IPS-20b (cell line): ENCODE results near the gene TSGA10IP.

Experiments
- H3K27ac ChIP-seq: one replicate; pipeline ENCODE4 v1.5.1; 2013; ENCODE audit warnings: low read length
- H3K27me3 ChIP-seq: 2 replicates; pipeline ENCODE4 v1.6.1; 2013; ENCODE audit warnings: mild to moderate bottlenecking, low read length, inconsistent platforms; ENCODE audit not compliant: insufficient read depth
- H3K36me3 ChIP-seq: 2 replicates; pipeline ENCODE4 v1.6.1; 2013; ENCODE audit warnings: low read depth, mild to moderate bottlenecking, inconsistent platforms, low read length, moderate library complexity; ENCODE audit not compliant: insufficient read depth
- H3K4me1 ChIP-seq: 2 replicates; pipeline ENCODE4 v1.6.1; 2013; ENCODE audit warnings: mild to moderate bottlenecking, control low read depth, inconsistent platforms, low read length, moderate library complexity; ENCODE audit not compliant: insufficient read depth
- H3K4me3 ChIP-seq: 2 replicates; pipeline ENCODE4 v1.5.1; 2013; ENCODE audit warnings: mild to moderate bottlenecking, low read length, inconsistent platforms
- H3K9ac ChIP-seq: 2 replicates; pipeline ENCODE4 v1.6.1; 2013; ENCODE audit warnings: low read depth, mild to moderate bottlenecking, inconsistent platforms, low read length, moderate library complexity
- H3K9me3 ChIP-seq: 2 replicates; pipeline ENCODE4 v1.6.1; 2013; ENCODE audit warnings: mild to moderate bottlenecking, low read depth, low read length, inconsistent platforms; ENCODE audit not compliant: insufficient read depth

The TSGA10IP gene

DNA sequence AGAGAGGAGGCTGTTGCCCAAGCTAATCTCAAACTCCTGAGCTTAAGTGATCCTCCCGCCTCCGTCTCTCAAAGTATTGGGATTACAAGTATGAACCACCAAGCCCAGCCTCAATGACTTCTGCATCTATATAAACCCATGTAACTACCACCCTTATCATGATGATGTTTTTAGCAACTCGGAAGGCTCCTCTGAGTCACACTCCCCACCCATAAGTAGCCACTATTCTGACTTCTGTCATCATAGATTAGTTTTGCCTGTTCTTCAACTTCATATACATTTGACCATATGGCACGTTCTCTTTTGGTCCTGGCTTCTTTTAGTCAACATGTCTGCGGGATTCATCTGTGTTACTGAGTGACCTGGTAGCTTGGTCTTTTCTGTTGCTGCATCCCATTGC is 38.7 kb upstream of the TSGA10IP start:
- Histone ChIP-seq H3K4me3 (no peak overlapping the region), H3K36me3 (no peaks in the 10 kb centered on the region), H3K27ac (no peak overlapping the region), H3K9ac (no peak overlapping the region), H3K27me3 (peaks cover 46% of the 10 kb centered on the region), H3K9me3 (no peaks in the 10 kb centered on the region), H3K4me1 (no peaks in the 10 kb centered on the region; the same call in 1 of the 2 replicates)

DNA sequence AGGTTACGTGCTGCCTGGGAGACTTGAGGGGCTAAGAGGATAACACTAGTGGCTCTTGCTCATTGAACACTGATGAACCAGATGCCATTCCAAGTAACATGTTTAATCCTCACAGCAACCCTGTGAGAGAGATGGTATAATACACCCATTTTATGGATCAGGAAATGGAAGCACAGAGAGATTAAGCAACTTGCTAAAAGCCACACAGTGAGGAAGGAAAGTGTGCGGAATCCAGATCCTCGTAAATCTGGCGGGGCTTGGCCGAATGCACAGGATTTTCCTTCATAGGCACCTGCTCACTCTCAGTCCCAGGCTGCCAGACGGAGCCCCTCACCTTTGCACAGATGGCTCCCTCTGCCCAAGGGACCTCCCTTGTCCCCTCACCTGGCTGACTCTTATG is 37.4 kb upstream of the TSGA10IP start:
- peaks cover 38% of the 10 kb centered on the region for H3K27me3 ChIP-seq
- H3K9me3 ChIP-seq, result no peaks in the 10 kb centered on the region
- no peak overlapping the region for H3K4me3 ChIP-seq
- H3K9ac ChIP-seq, result no peak overlapping the region
- peaks cover 3% of the 10 kb centered on the region; the same call in 1 of the 2 replicates for H3K4me1 ChIP-seq
- H3K27ac ChIP-seq, result no peak overlapping the region
- H3K36me3 ChIP-seq, result no peaks in the 10 kb centered on the region

DNA sequence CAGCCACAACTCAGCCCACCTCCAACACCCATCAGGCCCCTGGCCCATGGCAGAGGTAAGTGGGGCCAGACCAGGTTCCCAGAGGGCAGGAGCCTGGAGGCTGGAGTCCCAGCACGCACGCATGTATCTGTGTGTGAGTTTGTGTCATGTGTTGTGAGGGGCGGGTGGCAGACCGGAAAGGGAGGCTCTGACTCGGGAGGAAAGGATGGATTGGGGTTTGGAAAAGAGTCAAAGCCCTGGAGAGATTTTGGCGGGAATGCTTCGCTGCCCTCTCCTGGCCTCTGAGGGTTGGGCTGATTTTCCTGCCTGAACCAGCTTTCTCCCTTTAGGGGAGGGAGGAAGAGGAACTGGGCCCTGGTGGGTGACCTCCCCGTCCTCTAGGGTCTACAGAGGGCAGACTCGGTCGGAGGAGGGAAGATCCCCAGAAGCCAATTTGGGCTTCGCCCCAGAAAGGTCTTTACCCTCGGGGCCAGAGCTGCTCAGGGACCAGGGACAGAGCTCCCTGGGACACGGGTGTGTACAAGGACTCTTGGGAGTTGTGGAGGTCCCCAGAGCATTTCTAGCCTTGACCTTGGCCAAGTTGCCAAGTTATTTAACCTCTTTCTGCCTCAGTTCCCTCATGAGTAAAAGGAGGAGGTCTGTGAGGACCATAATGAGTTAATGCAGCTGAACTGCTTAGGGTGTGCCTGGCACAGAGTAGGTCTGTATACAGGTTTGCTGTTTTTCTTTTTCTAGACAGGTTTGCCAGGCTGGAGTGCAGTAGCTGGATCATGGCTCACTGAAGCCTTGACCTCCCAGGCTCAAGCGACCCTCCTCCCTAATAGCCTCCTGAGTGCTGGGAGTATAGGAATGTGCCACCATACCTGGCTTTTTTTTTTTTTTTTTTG is 33.4 kb upstream of the TSGA10IP start:
- H3K36me3 ChIP-seq, result no peaks in the 10 kb centered on the region
- peaks cover 9% of the 10 kb centered on the region; the same call in 1 of the 2 replicates for H3K4me1 ChIP-seq
- H3K9me3 ChIP-seq, result no peaks in the 10 kb centered on the region
- peak overlapping the region; percentile 38; the same call in 1 of the 2 replicates for H3K9ac ChIP-seq
- H3K4me3 ChIP-seq, result no peak overlapping the region
- no peak overlapping the region for H3K27ac ChIP-seq
- peaks cover 20% of the 10 kb centered on the region for H3K27me3 ChIP-seq

DNA sequence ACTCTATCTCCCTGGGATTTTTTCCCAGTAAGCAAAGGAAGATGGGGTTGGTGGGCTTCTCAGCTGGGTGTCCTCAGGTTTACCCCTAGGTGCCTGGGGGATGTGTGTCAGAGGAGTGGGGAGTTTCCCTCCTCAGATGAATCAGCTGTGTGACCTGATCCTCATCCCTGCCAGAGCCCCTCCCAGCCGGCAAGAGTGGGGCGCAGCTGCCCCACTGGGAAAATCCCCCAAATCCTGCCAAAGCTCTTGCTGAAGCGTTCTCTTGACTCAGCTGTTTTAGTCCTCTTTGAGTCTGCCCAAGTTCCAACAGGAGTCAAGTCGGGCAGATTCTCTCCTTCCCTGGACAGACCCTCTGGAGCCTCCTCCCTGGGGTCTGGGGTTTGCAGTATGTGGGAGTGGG is 32.4 kb upstream of the TSGA10IP start:
- Histone ChIP-seq H3K9ac (no peak overlapping the region), H3K4me1 (peaks cover 9% of the 10 kb centered on the region; the same call in 1 of the 2 replicates), H3K9me3 (no peaks in the 10 kb centered on the region), H3K27me3 (peaks cover 16% of the 10 kb centered on the region; the same call in 1 of the 2 replicates), H3K36me3 (no peaks in the 10 kb centered on the region), H3K4me3 (no peak overlapping the region), H3K27ac (no peak overlapping the region)

DNA sequence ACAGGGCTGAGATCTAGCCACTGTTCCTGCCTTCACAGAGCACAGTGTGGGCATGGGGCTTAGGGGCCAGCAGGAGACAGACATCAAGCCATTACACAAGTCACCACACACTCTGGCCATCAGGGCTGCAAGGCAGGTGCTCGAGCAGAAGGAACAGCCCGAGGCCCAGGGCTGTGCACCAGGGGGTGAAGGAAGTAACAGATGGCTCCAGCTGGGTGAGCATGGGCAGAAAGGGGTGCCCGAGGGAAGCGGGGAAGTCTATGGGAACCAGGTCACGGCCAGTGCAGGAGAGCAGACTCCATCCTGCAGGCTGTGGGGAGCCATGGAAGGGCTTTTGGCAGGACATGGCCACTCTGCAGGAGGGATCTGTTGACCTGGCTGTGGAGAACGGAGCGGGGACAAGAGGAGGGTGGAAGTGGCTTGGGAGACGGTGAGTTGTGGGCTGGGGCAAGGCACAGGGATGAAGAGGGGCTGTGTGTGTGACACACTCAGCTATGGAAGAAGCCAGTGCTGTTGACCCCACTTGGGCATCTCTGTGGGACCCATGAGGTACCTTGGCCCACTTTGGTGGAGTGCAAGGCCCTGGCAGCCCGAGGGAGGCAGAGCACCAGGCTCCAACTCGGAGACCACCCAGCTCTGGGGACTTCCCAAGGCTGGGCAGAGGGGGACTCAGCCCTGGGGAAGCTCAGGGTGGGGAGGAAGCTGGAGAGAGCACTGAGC is 30.0 kb upstream of the TSGA10IP start:
- Histone ChIP-seq H3K9ac (no peak overlapping the region), H3K9me3 (no peaks in the 10 kb centered on the region), H3K27me3 (peaks cover 5% of the 10 kb centered on the region; the same call in 1 of the 2 replicates), H3K27ac (no peak overlapping the region), H3K36me3 (no peaks in the 10 kb centered on the region), H3K4me1 (peaks cover 9% of the 10 kb centered on the region; the same call in 1 of the 2 replicates), H3K4me3 (no peak overlapping the region)

DNA sequence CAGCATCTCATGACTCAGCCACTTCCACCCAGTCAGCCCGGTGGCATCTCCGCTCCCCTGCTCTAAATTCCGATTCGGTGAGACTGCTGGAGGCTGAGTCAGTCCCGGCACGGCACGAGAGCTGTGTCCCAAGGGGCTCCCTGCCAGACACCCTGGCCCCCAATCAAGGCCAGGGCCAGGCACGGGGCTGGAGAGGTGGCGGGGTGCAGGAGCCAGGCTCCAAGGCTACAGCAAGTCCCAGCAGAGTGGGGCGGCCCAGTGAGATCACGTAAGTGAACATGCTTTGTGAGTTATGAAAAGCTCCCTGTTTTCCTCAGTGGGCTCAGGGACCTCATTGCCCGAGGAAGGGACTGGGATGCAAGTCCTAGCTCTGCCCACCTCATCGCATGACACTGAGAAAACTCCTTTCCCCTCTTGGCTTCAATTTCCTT is 29.4 kb upstream of the TSGA10IP start:
- H3K9me3 ChIP-seq, result no peaks in the 10 kb centered on the region
- peaks cover 5% of the 10 kb centered on the region; the same call in 1 of the 2 replicates for H3K27me3 ChIP-seq
- no peak overlapping the region for H3K27ac ChIP-seq
- H3K4me3 ChIP-seq, result no peak overlapping the region
- no peak overlapping the region for H3K9ac ChIP-seq
- peaks cover 9% of the 10 kb centered on the region; the same call in 1 of the 2 replicates for H3K4me1 ChIP-seq
- H3K36me3 ChIP-seq, result no peaks in the 10 kb centered on the region

DNA sequence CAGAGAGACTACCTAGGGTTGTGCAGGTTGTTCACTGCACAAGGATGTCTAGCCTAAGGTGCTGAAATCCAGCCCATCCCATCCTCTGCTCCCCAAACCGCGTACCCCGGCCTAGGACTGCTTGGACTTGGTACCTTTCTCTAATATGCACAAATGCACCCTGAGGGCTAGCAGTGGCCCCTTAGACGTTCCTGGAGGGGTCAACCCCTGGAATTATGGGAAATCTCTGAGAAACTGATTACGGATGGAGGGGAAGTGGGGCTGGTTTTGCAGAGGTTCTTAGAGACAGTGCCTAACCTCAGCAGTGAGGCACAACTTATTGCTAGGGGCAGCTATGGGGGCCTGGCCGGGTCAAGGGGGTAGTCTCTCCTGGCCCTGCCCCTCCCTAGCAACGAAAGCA is 28.9 kb upstream of the TSGA10IP start:
- Histone ChIP-seq H3K9ac (no peak overlapping the region), H3K27me3 (peaks cover 5% of the 10 kb centered on the region; the same call in 1 of the 2 replicates), H3K36me3 (no peaks in the 10 kb centered on the region), H3K27ac (no peak overlapping the region), H3K4me3 (no peak overlapping the region), H3K4me1 (peaks cover 9% of the 10 kb centered on the region; the same call in 1 of the 2 replicates), H3K9me3 (no peaks in the 10 kb centered on the region)

DNA sequence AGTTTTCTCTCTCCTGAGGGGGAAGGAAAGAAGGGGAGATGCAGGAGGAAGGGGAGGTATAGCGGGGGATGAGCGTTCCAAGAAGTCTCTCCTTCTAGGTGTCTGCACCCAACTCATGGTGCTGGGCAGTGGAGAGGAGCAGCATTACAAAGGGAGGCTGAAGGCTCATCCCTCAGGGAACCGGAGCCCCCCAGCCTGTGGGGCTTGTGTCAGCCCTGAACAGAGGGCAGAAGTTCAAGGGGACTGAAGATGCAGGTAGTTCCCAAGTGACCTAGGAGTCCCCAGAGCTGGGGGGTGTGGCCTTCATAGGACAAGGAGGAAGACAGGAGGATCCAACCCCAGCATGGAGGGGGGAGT is 28.2 kb upstream of the TSGA10IP start:
- H3K9ac ChIP-seq, result no peak overlapping the region
- H3K27ac ChIP-seq, result no peak overlapping the region
- peaks cover 3% of the 10 kb centered on the region; the same call in 1 of the 2 replicates for H3K27me3 ChIP-seq
- H3K9me3 ChIP-seq, result no peaks in the 10 kb centered on the region
- H3K36me3 ChIP-seq, result peaks cover 2% of the 10 kb centered on the region; the same call in 1 of the 2 replicates
- H3K4me3 ChIP-seq, result no peak overlapping the region
- peaks cover 7% of the 10 kb centered on the region; the same call in 1 of the 2 replicates for H3K4me1 ChIP-seq

DNA sequence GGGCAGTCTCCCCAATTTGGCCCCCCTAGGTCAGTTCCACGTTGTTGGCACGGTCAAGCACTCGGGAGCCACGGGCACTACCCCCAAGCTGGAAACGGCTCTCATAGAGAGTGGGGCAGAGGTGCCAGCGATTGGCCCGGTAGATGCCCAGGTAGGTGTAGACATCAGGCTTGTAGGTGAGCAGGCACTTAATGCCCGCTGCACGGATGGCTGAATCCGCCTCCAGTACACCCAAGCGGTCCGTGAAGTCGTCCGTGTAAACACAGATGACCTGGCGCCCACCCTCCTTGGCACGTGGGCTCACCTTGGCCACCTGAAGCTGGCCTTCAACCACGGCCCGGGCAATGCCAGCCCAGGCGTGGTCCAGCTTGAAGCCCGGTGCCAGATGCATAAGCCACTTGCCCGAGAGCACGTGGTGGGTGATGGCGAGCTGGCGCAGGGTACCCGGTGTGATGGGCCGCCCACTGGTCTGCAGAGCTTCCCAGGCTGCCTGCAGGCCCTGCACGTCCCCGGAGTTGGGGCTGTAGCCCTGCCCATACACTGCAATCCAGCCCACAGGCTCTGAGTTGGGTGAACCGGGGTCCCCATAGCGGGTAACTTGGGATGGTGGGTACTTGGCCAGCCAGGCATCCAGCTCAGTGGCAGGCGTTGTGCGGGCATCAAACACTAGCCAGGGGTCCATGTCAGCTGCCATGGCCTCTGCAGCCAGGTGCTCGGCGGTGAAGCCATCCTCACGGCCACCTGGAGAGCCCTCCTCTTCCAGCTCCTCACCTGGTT is 27.7 kb upstream of the TSGA10IP start:
- Histone ChIP-seq H3K27ac (no peak overlapping the region), H3K36me3 (peaks cover 8% of the 10 kb centered on the region), H3K9ac (peak overlapping the region; percentile 94; the same call in 1 of the 2 replicates), H3K4me3 (peak overlapping the region; percentile 97), H3K27me3 (no peaks in the 10 kb centered on the region), H3K9me3 (no peaks in the 10 kb centered on the region), H3K4me1 (peaks cover 6% of the 10 kb centered on the region; the same call in 1 of the 2 replicates)

DNA sequence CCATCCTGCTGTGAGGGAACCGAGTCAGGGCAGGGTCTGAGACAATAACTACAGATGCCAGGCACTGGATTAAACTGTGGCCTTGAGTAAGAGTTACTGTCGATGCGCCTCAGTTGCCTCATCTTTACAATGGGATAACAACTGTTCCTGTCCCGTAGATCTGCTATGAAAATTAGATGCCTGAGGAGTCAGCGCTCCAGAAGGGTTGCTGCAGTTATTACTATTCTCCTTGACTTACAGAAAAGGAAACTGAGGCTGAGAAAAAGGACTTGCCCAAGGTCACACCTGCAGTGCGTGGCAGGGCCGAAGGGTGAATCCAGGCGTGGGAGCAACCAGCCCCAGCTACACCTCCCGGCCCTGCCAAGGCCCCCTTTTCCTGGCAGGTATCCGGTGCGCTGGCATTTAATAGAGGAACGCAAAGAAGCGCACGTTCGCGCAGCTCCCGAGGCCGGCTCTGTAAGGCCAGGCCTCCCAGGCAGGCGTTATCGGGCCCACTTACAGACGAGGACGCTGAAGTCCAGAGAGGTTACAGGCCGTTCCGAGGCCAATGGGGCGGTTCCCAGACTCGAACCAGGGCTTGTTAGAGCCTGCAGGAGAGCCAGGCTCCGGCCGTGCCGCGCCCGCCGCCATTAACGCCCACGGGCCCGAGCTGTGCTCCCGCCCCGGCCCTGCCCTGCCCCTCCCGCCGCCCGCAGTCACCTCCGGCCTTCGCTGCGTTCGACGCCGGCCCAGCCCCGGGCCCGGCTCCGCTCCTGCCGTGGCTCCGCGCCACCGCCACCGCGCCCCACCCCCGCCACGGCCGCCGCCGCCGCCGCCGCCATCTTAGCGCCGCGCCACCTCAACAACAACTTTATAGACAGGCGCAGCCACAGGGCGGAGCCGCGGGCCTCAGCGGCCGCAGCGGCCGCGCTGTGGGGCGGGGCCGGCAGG is 26.8 kb upstream of the TSGA10IP start, which contains the start of gene C11orf68:
TSS of gene C11orf68 (minus strand) at position 852 of the 930 bp plus-strand sequence. CDS start at position 821, 31 bp downstream.
- H3K4me3 ChIP-seq, result peak within 1 kb of the TSS; percentile 97
- peaks cover 15% of the 10 kb centered on the region for H3K36me3 ChIP-seq
- peaks cover 6% of the 10 kb centered on the region; the same call in 1 of the 2 replicates for H3K4me1 ChIP-seq
- no peaks in the 10 kb centered on the region for H3K9me3 ChIP-seq
- H3K9ac ChIP-seq, result peak within 1 kb of the TSS; percentile 94
- H3K27ac ChIP-seq, result peak within 1 kb of the TSS; percentile 55
- H3K27me3 ChIP-seq, result no peaks in the 10 kb centered on the region
